Mesenchymal stem cell (in vitro differentiated cells and primary cell): Measurements from ENCODE around the gene ATP2B1.

Source experiments
- DNase-seq: peaks from one replicate; pipeline ENCODE4 v3.0.0-alpha.2; 2013
- H2AFZ ChIP-seq: one replicate; pipeline ENCODE4 v1.6.1; 2013; ENCODE audit warnings: low read depth, mild to moderate bottlenecking, control low read depth, inconsistent platforms, low read length, moderate library complexity
- H2AK5ac ChIP-seq: 2 replicates; pipeline ENCODE4 v1.6.1; 2013; ENCODE audit warnings: low read length, moderate library complexity, mild to moderate bottlenecking, inconsistent platforms; ENCODE audit not compliant: severe bottlenecking
- H2BK120ac ChIP-seq: one replicate; pipeline ENCODE4 v1.6.1; 2013; ENCODE audit warnings: low read depth, mild to moderate bottlenecking, inconsistent platforms, low read length, moderate library complexity
- H2BK12ac ChIP-seq, 2 experiments: one replicate each; pipeline ENCODE4 v1.6.1; 2013; ENCODE audit warnings: inconsistent platforms in 2 of 2, low read length in 2 of 2, mild to moderate bottlenecking in 2 of 2, moderate library complexity in 2 of 2, control low read depth in 1 of 2
- H2BK15ac ChIP-seq: one replicate; pipeline ENCODE4 v1.6.1; 2013; ENCODE audit warnings: mild to moderate bottlenecking, low read depth, inconsistent platforms; ENCODE audit not compliant: poor library complexity, severe bottlenecking
- H2BK5ac ChIP-seq: 2 replicates; pipeline ENCODE4 v1.6.1; 2013; ENCODE audit warnings: low read depth, mild to moderate bottlenecking, low read length, control low read depth, inconsistent platforms; ENCODE audit not compliant: poor library complexity, severe bottlenecking
- H3K14ac ChIP-seq, 2 experiments: one replicate each; pipeline ENCODE4 v1.6.1; 2013; ENCODE audit warnings: inconsistent platforms in 2 of 2, low read length in 2 of 2, control low read depth in 1 of 2, mild to moderate bottlenecking in 1 of 2, moderate library complexity in 1 of 2
- H3K18ac ChIP-seq, 2 experiments: one replicate each; pipeline ENCODE4 v1.6.1; 2013; ENCODE audit warnings: inconsistent platforms in 2 of 2, low read length in 2 of 2, control low read depth in 1 of 2, low read depth in 1 of 2, mild to moderate bottlenecking in 1 of 2
- H3K23ac ChIP-seq, 2 experiments: one replicate each; pipeline ENCODE4 v1.6.1; 2013; ENCODE audit warnings: inconsistent platforms in 2 of 2, low read length in 2 of 2, mild to moderate bottlenecking in 2 of 2, moderate library complexity in 2 of 2, control low read depth in 1 of 2
- H3K27ac ChIP-seq: 2 replicates; pipeline ENCODE4 v1.5.1; 2013; ENCODE audit warnings: mild to moderate bottlenecking, moderate library complexity, low read length, control low read depth, inconsistent platforms; ENCODE audit not compliant: poor library complexity, severe bottlenecking
- H3K27me3 ChIP-seq, 2 experiments: 2 replicates each; pipeline versions ENCODE4 v1.6.1 to v1.7.0; 2013; ENCODE audit warnings: low read length in 2 of 2, mild to moderate bottlenecking in 2 of 2, moderate library complexity in 2 of 2, control low read depth in 1 of 2, inconsistent platforms in 1 of 2; ENCODE audit not compliant: control insufficient read depth in 1 of 2, insufficient read depth in 1 of 2
- H3K36me3 ChIP-seq, 2 experiments: 2 replicates each; pipeline versions ENCODE4 v1.6.1 to v1.7.0; 2013; ENCODE audit warnings: low read length in 2 of 2, control low read depth in 1 of 2, inconsistent platforms in 1 of 2, low read depth in 1 of 2, mild to moderate bottlenecking in 1 of 2; ENCODE audit not compliant: insufficient read depth in 2 of 2, control insufficient read depth in 1 of 2
- H3K4ac ChIP-seq, 2 experiments: one replicate each; pipeline ENCODE4 v1.6.1; 2013; ENCODE audit warnings: inconsistent platforms in 2 of 2, low read length in 2 of 2, mild to moderate bottlenecking in 2 of 2, moderate library complexity in 2 of 2, control low read depth in 1 of 2, low read depth in 1 of 2
- H3K4me1 ChIP-seq: 2 replicates; pipeline ENCODE4 v1.6.1; 2013; ENCODE audit warnings: low read depth, low read length, control low read depth; ENCODE audit not compliant: control insufficient read depth, insufficient read depth
- H3K4me2 ChIP-seq: 2 replicates; pipeline ENCODE4 v1.6.1; 2013; ENCODE audit warnings: low read length, mild to moderate bottlenecking, inconsistent platforms; ENCODE audit not compliant: poor library complexity, severe bottlenecking
- H3K4me3 ChIP-seq, 2 experiments: 2 replicates each; pipeline versions ENCODE4 v1.5.1 to v1.7.0; 2013; ENCODE audit warnings: low read length in 2 of 2, mild to moderate bottlenecking in 2 of 2, control low read depth in 1 of 2, low read depth in 1 of 2; ENCODE audit not compliant: insufficient read depth in 1 of 2
- H3K79me1 ChIP-seq: replicated peaks from 2 replicates; pipeline ENCODE4 v1.6.1; 2013; ENCODE audit warnings: mild to moderate bottlenecking, control low read depth, low read length, inconsistent platforms; ENCODE audit not compliant: poor library complexity, severe bottlenecking
- H3K9ac ChIP-seq: 2 replicates; pipeline ENCODE4 v1.7.0; 2013; ENCODE audit warnings: mild to moderate bottlenecking, low read length, moderate library complexity
- H3K9me3 ChIP-seq: 2 replicates; pipeline ENCODE4 v1.7.0; 2013; ENCODE audit warnings: mild to moderate bottlenecking, low read length; ENCODE audit not compliant: control insufficient read depth
- H4K8ac ChIP-seq: one replicate; pipeline ENCODE4 v1.6.1; 2013; ENCODE audit warnings: inconsistent platforms, mild to moderate bottlenecking, low read length, moderate library complexity
- H4K91ac ChIP-seq: one replicate; pipeline ENCODE4 v1.6.1; 2013; ENCODE audit warnings: mild to moderate bottlenecking, low read length, inconsistent platforms
- WGBS: methylation state at CpG from one replicate; pipeline ENCODE4 v1.1.7; 2013; ENCODE audit warnings: mixed read lengths; 5-methylcytosine and 5-hydroxymethylcytosine counted together

The ATP2B1 gene

DNA sequence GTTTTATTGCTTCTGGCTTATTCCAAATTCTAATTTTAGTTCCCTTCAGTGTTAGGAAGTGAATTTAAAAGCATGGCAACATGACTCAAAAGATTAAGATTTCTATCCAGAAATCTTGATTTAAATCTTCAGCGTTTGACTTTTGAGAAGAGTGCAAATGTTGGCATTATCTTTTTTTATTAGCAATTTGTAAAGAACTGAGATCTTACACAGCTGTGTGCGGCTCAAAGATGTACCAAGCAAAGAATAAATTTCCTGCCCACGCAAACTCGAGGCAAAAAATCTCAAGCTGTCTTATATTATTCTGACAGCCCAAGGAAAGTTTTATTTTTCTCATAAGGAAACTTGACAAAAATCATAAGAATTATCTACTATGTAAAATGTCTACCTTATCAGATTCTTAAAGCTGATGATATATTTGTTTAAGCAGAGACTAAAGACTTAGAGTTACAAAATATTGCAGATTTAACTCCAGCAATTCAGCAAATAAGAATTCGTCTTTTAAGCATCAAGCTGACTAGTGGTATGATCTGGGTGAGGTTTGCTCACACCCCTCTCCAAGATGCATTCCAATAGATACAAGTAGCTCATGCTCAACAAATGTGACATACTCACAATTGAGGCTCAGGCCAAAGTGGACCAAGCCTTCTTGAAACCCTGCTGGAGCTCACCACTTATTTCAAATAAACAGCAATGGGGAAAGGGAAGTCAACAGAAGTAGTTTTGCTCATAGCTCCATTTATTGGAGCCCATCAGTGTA, 135.4 kb downstream of the ATP2B1 start:
- H2BK5ac ChIP-seq, result no peak overlapping the region
- H3K4ac ChIP-seq, result no peak overlapping the region
- no peak for DNase-seq
- H4K8ac ChIP-seq, result no peak overlapping the region
- no peak overlapping the region for H3K4me2 ChIP-seq
- no peaks in the 10 kb centered on the region for H3K4me1 ChIP-seq
- H3K18ac ChIP-seq, result no peak overlapping the region
- H2AFZ ChIP-seq, result no peak overlapping the region
- H3K14ac ChIP-seq, result no peak overlapping the region
- peak overlapping the region; percentile 31 for H2AK5ac ChIP-seq
- no peak overlapping the region for H3K27ac ChIP-seq
- no peak overlapping the region for H2BK12ac ChIP-seq
- no peak overlapping the region for H3K23ac ChIP-seq
- H3K9ac ChIP-seq, result no peak overlapping the region
- no peak overlapping the region for H2BK15ac ChIP-seq
- no peaks in the 10 kb centered on the region for H3K27me3 ChIP-seq
- 89% methylated on average over 4 of the region's 5 CpGs for WGBS
- H2BK120ac ChIP-seq, result no peak overlapping the region
- no peak overlapping the region for H4K91ac ChIP-seq
- no peaks in the 10 kb centered on the region for H3K9me3 ChIP-seq
- no peaks in the 10 kb centered on the region for H3K79me1 ChIP-seq
- H3K4me3 ChIP-seq, result no peak overlapping the region
- H3K36me3 ChIP-seq, result no peaks in the 10 kb centered on the region

DNA sequence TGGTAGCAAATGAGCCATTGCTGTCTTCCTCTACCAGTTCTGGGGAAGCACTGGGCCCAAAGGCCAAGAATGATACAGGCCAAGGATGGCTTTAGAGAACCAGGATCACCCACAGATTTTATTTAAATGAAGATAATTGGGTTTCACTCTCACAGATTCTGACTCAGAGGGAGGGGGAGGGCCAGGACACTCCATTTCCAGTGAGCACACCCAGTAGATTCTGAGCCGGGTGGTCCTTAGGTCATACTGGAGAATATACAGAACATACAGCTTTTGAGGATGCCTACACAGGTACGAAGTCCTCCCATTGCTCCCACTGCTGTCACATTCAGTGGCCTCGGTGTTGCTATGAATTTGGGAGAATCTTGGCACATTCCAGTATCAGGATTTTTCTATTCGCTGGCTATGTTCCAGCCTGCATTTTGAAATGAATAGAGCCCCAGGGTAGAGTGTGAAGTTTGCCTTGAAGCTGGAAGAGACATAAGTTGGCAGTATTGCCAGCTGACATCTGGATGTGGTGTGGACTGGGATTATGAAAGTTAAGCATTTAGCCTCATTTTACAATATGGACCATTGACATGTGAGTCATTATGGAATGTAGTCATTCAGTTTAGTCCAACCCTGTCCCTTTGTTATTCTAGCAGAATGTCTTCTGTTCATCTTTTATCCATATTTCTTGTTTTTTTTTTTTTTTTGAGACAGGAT, 137.0 kb downstream of the ATP2B1 start:
- H3K4ac ChIP-seq, result no peak overlapping the region
- H4K91ac ChIP-seq, result no peak overlapping the region
- H3K9me3 ChIP-seq, result no peaks in the 10 kb centered on the region
- WGBS, result 94% methylated on average over 4 of the region's 4 CpGs
- H2AFZ ChIP-seq, result no peak overlapping the region
- no peaks in the 10 kb centered on the region for H3K27me3 ChIP-seq
- no peak overlapping the region for H4K8ac ChIP-seq
- H2BK12ac ChIP-seq, result no peak overlapping the region
- H3K4me1 ChIP-seq, result no peaks in the 10 kb centered on the region
- no peak overlapping the region for H3K9ac ChIP-seq
- no peak for DNase-seq
- no peaks in the 10 kb centered on the region for H3K36me3 ChIP-seq
- H3K27ac ChIP-seq, result no peak overlapping the region
- H3K18ac ChIP-seq, result peak overlapping the region in 1 of 2 experiments; percentile 11
- no peak overlapping the region for H3K14ac ChIP-seq
- H3K23ac ChIP-seq, result no peak overlapping the region
- H2BK120ac ChIP-seq, result no peak overlapping the region
- no peaks in the 10 kb centered on the region for H3K79me1 ChIP-seq
- H3K4me2 ChIP-seq, result no peak overlapping the region
- no peak overlapping the region for H2BK15ac ChIP-seq
- no peak overlapping the region for H2BK5ac ChIP-seq
- no peak overlapping the region for H3K4me3 ChIP-seq
- no peak overlapping the region for H2AK5ac ChIP-seq

DNA sequence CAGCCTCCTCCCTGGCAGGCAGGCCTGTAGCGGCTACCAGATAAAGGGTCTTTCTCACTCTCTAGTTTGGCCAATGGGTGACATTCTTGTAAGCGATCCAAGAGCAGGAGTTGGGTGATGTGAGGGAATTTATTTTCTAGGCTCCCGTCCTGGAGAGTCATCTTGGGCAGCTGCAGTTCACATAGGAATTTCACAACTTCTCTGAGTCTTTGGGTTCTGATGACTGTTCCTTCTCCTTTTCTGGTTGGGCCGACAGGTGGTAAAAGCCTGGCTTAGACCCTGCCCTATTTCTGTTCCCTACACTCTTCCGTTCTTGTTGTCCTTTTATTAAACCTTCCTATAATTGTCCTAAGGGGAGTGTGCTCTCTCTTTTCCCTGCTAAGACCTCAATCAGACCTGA, 140.2 kb downstream of the ATP2B1 start:
- Histone ChIP-seq H3K23ac (no peak overlapping the region), H2BK12ac (no peak overlapping the region), H4K91ac (no peak overlapping the region), H4K8ac (no peak overlapping the region), H2BK15ac (no peak overlapping the region), H2AFZ (no peak overlapping the region), H3K36me3 (no peaks in the 10 kb centered on the region), H3K27ac (no peak overlapping the region), H3K14ac (no peak overlapping the region), H2AK5ac (no peak overlapping the region), H3K4me3 (no peak overlapping the region), H2BK5ac (no peak overlapping the region), H3K79me1 (no peaks in the 10 kb centered on the region), H3K27me3 (no peaks in the 10 kb centered on the region), H3K4me2 (no peak overlapping the region), H3K9me3 (no peaks in the 10 kb centered on the region), H2BK120ac (no peak overlapping the region), H3K18ac (no peak overlapping the region), H3K4me1 (no peaks in the 10 kb centered on the region), H3K4ac (no peak overlapping the region), H3K9ac (no peak overlapping the region)
- DNase-seq, result no peak
- 82% methylated on average over 5 of the region's 5 CpGs for WGBS

DNA sequence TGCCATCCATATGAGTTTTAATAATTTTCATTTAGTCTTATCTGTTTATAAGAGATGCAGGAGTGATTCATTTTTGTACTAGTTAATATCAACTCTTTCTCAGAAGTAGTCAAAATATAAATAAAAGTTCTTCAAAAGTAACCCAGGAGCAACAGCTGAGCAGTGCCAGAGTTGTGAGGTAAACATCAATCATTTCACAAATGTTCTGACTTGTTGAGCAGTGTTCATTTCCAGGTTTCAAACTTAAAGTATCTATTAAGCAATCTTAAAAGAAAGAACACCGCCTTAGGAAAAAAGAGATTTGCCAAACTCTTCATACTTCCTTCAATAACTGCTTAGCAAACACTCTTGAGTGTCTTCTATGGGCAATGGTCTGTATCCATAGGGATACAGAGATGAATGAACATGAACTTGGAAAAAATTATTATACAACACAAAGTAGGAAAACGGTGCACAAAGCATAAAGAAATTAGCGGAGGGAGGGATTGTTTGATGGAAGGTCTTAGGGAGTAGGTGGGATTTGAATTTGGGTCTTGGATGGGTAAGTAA, 140.9 kb downstream of the ATP2B1 start:
- no peak overlapping the region for H3K18ac ChIP-seq

More for the DNA sequence above, 140.9 kb downstream of the ATP2B1 start:
- H3K4me3 ChIP-seq, result no peak overlapping the region
- H2AK5ac ChIP-seq, result no peak overlapping the region
- no peaks in the 10 kb centered on the region for H3K36me3 ChIP-seq
- H3K4me2 ChIP-seq, result no peak overlapping the region
- H3K27ac ChIP-seq, result no peak overlapping the region
- no peak overlapping the region for H4K8ac ChIP-seq
- no peak overlapping the region for H2BK120ac ChIP-seq
- no peak overlapping the region for H3K9ac ChIP-seq
- WGBS, result 94% methylated on average over 2 of the region's 3 CpGs
- no peak overlapping the region for H3K4ac ChIP-seq
- DNase-seq, result no peak
- no peak overlapping the region for H2BK12ac ChIP-seq
- H2AFZ ChIP-seq, result no peak overlapping the region
- no peak overlapping the region for H2BK5ac ChIP-seq
- H3K79me1 ChIP-seq, result no peaks in the 10 kb centered on the region
- no peaks in the 10 kb centered on the region for H3K9me3 ChIP-seq
- no peak overlapping the region for H2BK15ac ChIP-seq
- H3K27me3 ChIP-seq, result no peaks in the 10 kb centered on the region
- no peaks in the 10 kb centered on the region for H3K4me1 ChIP-seq
- no peak overlapping the region for H3K14ac ChIP-seq
- no peak overlapping the region for H4K91ac ChIP-seq
- H3K23ac ChIP-seq, result no peak overlapping the region
